ENCODE data around the gene IFT27.

Gene IFT27

GRCh38 chr22:36817525-36817848 lies 41.6 kb upstream of the IFT27 start:
- DNase-seq (ENCODE audit: low read depth): no peak
- no peak for TF ChIP-seq CTCF (IDR thresholded peaks at IDR 0.05; ENCODE audit: control insufficient read depth, insufficient read depth, low read depth, low read length, missing control alignments)
- no peak overlapping the region for H3K4me3 ChIP-seq (ENCODE audit: control insufficient read depth, low read depth, low read length)

- DNase-seq (ENCODE audit: low read depth): no peak
- no peak for TF ChIP-seq CTCF (IDR thresholded peaks at IDR 0.05; ENCODE audit: control insufficient read depth, insufficient read depth, low read depth, low read length, missing control alignments)
- no peak within 1 kb of the TSS for H3K4me3 ChIP-seq (ENCODE audit: control insufficient read depth, low read depth, low read length)
Measured at GRCh38 chr22:36816636-36817524, 41.0 kb upstream of the IFT27 start, which contains the start of gene PVALB. PVALB (minus strand) TSS chr22:36817035; CDS start chr22:36817005, 30 bp downstream.

- no peak for TF ChIP-seq CTCF (IDR thresholded peaks at IDR 0.05; ENCODE audit: control insufficient read depth, insufficient read depth, low read depth, low read length, missing control alignments)
- no peak overlapping the region for H3K4me3 ChIP-seq (ENCODE audit: control insufficient read depth, low read depth, low read length)
- DNase-seq (ENCODE audit: low read depth): no peak
Measured at GRCh38 chr22:36816339-36816635, 40.4 kb upstream of the IFT27 start.

- no peak for DNase-seq (ENCODE audit: low read depth)
- TF ChIP-seq CTCF (IDR thresholded peaks at IDR 0.05; ENCODE audit: control insufficient read depth, insufficient read depth, low read depth, low read length, missing control alignments): no peak
- H3K4me3 ChIP-seq (ENCODE audit: control insufficient read depth, low read depth, low read length): no peak overlapping the region
Measured at GRCh38 chr22:36815558-36816338, 39.8 kb upstream of the IFT27 start.

- DNase-seq (ENCODE audit: low read depth): no peak
- H3K4me3 ChIP-seq (ENCODE audit: control insufficient read depth, low read depth, low read length): no peak overlapping the region
- no peak for TF ChIP-seq CTCF (IDR thresholded peaks at IDR 0.05; ENCODE audit: control insufficient read depth, insufficient read depth, low read depth, low read length, missing control alignments)
Measured at GRCh38 chr22:36814801-36815200, 38.9 kb upstream of the IFT27 start.

- DNase-seq (ENCODE audit: low read depth): no peak
- no peak for TF ChIP-seq CTCF (IDR thresholded peaks at IDR 0.05; ENCODE audit: control insufficient read depth, insufficient read depth, low read depth, low read length, missing control alignments)
- H3K4me3 ChIP-seq (ENCODE audit: control insufficient read depth, low read depth, low read length): no peak overlapping the region
Measured at GRCh38 chr22:36811094-36811800, 35.3 kb upstream of the IFT27 start.
